Stimulated activated naive CD4-positive, alpha-beta T cell (primary cell): ENCODE data around the gene LRRFIP2.

Source experiments
- DNase-seq, 6 experiments: peaks; one replicate each; lab custom pipeline; 2025; lab: John Stamatoyannopoulos, UW

Gene LRRFIP2

DNA sequence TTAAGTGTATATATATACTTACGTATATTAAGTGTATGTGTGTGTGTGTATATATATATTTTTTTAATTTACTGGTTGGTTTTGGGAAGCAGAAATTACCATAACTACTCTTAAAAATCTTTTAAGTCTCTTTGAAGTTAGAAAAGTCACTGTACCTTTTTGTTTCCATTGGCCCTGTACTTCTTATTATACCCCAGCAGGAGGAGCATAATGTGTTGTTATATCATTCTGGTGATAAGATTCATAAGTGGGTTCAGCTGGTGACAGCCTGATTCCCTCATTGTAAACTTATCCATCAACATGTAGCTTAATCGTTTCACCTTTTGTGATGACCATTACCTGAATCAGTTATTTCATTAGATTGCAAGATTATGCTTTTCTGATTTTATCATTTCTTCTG lies 150.3 kb downstream of the LRRFIP2 start:
- no peak for DNase-seq

DNA sequence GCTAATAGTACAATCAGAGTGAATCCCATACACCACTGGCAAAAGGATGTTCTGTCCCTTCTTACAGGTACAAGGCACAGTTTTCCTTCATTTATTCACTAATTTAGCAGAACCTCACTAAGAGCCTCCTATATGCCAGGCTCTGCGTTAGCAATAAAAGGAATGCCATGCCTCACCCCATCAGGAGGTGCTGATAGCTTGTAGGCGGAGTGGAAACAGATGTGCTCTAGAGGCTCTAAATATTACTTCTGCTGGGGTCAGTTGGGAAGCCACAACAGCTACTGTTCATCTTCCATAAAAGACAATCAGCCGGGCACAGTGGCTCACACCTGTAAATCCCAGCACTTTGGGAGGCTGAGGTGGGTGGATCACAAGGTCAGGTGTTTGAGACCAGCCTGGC lies 156.7 kb downstream of the LRRFIP2 start:
- DNase-seq = no peak

DNA sequence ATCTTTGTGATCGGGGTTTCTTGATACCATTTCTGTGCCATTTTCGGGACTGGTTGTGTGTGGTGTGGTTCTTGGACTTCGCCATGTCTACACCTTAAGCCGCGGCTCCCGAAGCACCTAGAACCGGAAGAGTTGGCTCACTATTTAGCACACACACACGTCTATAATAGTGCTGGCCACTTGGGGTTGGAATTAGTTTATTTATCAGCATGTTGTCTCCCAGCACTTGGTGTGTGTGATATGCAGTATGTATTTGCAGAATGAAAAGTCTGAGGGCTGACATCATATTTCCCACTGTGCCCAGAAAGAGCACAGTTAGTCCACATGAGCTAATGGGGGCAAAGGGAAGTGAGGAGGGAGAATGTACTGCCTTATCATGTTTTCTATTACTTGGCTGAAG lies 157.5 kb downstream of the LRRFIP2 start:
- no peak for DNase-seq

DNA sequence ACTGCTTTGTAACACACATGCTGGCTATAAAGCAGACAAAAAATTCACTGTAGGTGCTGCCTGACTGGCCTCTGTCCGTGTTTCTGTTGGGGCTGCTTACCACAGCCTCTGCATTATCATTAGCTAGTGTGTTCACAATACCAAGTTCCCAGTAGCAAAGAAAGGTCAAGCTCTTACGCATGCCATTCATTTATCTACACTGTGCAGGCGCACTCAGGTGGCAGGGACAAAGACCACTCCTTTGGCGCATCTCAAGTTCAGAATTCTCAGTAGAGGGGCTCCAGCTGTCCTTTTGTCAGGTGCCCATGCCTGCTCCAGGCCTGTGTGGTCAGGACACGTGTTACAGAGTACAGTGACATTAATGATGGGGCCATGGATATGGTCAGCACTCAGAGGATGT lies 158.7 kb downstream of the LRRFIP2 start:
- no peak for DNase-seq

DNA sequence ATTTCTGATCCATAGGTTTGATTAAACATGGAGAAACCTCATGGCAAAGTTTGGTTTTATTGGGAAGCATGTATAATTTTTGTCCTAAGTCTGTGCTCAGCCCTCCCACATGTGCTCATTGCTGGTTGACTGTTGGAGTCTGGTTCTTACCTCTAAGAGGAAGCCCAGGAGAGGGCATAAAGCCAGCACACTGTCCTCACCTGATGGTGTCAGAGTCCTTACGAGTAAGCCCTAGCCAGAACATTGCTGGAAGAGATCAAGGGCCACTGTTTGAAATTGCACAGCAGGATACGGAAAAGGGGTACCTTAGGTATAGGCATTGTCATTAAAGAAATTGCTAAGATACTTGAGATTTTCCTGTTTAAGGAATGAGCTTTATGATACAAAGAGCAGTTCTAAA lies 159.8 kb downstream of the LRRFIP2 start:
- no peak for DNase-seq
